Stimulated activated CD8-positive, alpha-beta memory T cell treated with anti-CD3 and anti-CD28 coated beads, Interleukin-15, amount 100 ng/mL, for 48 hours (primary cell): ENCODE measurements around the gene KRTAP5-1.

ENCODE experiments used
- DNase-seq, 2 donors: peaks; one replicate each; pipeline ENCODE4 v3.0.0-alpha.2; 2020; ENCODE audit warnings: low read depth in 2 of 2

Gene KRTAP5-1

GRCh38 chr11:1572197-1573076 lies 12.6 kb downstream of the KRTAP5-1 start, which contains the start of gene DUSP8:
Gene DUSP8, minus strand, starts transcription at chr11:1572271. Its CDS starts 6,445 bp downstream, at chr11:1565826.
- DNase-seq: peak; percentile 82 to 83

GRCh38 chr11:1571760-1572196 lies 13.3 kb downstream of the KRTAP5-1 start:
- no peak for DNase-seq

GRCh38 chr11:1570896-1571759 lies 14.0 kb downstream of the KRTAP5-1 start:
- DNase-seq: no peak

GRCh38 chr11:1570531-1570895 lies 14.6 kb downstream of the KRTAP5-1 start:
- no peak for DNase-seq

- no peak for DNase-seq
Observed at GRCh38 chr11:1570001-1570453, 15.1 kb downstream of the KRTAP5-1 start.

GRCh38 chr11:1569251-1569780 lies 15.8 kb downstream of the KRTAP5-1 start:
- no peak for DNase-seq

- DNase-seq: peak in 1 of 2 donors; percentile 39
Observed at GRCh38 chr11:1568441-1568911, 16.6 kb downstream of the KRTAP5-1 start.

- DNase-seq: no peak
Observed at GRCh38 chr11:1567721-1568100, 17.4 kb downstream of the KRTAP5-1 start.

GRCh38 chr11:1567052-1567720 lies 17.9 kb downstream of the KRTAP5-1 start:
- no peak for DNase-seq

- DNase-seq: no peak
Observed at GRCh38 chr11:1566381-1567051, 18.6 kb downstream of the KRTAP5-1 start.

GRCh38 chr11:1565904-1566247 lies 19.2 kb downstream of the KRTAP5-1 start:
- DNase-seq: no peak

- DNase-seq: no peak
Observed at GRCh38 chr11:1565173-1565903, 19.7 kb downstream of the KRTAP5-1 start.

- no peak for DNase-seq
Observed at GRCh38 chr11:1564535-1565172, 20.4 kb downstream of the KRTAP5-1 start.

- no peak for DNase-seq
Observed at GRCh38 chr11:1563697-1564534, 21.2 kb downstream of the KRTAP5-1 start.

GRCh38 chr11:1563149-1563638 lies 21.9 kb downstream of the KRTAP5-1 start:
- no peak for DNase-seq

GRCh38 chr11:1562469-1563148 lies 22.5 kb downstream of the KRTAP5-1 start:
- DNase-seq: no peak

- no peak for DNase-seq
Observed at GRCh38 chr11:1561955-1562354, 23.1 kb downstream of the KRTAP5-1 start.

GRCh38 chr11:1561266-1561665 lies 23.8 kb downstream of the KRTAP5-1 start:
- DNase-seq: no peak
